DND-41 (cell line): ENCODE results near the gene ACSM4.
"Not testable (repeated sequence)": the region's sequence is repeated elsewhere in the genome, so short reads cannot be mapped to it uniquely, and the experiment has no call there.

Experiments
- ATAC-seq: fragments of 200-7000 bp; cut with Tn5 transposase; 3 replicates; pipeline ENCODE4 v1.9.1; 2021; ENCODE audit warnings: low read depth; ENCODE audit not compliant: insufficient read depth
- DNase-seq: peaks from one replicate; pipeline ENCODE4 v3.0.0-alpha.2; 2020
- H2AFZ ChIP-seq: 2 replicates; pipeline ENCODE4 v1.6.0; 2012; ENCODE audit warnings: low read depth, low read length
- H3K27ac ChIP-seq: 2 replicates; pipeline ENCODE4 v1.5.1; 2012; ENCODE audit warnings: low read length, inconsistent platforms
- H3K27me3 ChIP-seq: fragments of 200-600 bp; sonication (generic); 2 replicates; pipeline ENCODE4 v1.6.0; 2012; ENCODE audit warnings: low read length, mild to moderate bottlenecking, inconsistent platforms; ENCODE audit not compliant: insufficient read depth, poor library complexity
- H3K36me3 ChIP-seq: 2 replicates; pipeline ENCODE4 v1.5.1; 2012; ENCODE audit warnings: low read length, inconsistent platforms; ENCODE audit not compliant: insufficient read depth
- H3K4me1 ChIP-seq: 2 replicates; pipeline ENCODE4 v1.5.1; 2012; ENCODE audit warnings: mild to moderate bottlenecking, low read length; ENCODE audit not compliant: insufficient read depth
- H3K4me2 ChIP-seq: 2 replicates; pipeline ENCODE4 v1.6.0; 2012; ENCODE audit warnings: mild to moderate bottlenecking, moderate library complexity, low read length, inconsistent platforms; ENCODE audit not compliant: insufficient read depth
- H3K4me3 ChIP-seq, 2 experiments: fragments of 200-600 bp in 1 of 2; shearing (Covaris generic) in 1 of 2; 2 replicates each; pipeline ENCODE4 v1.5.1; 2012 to 2016; ENCODE audit warnings: inconsistent platforms in 2 of 2, low read length in 2 of 2, mild to moderate bottlenecking in 2 of 2, low read depth in 1 of 2, moderate library complexity in 1 of 2
- H3K79me2 ChIP-seq: 2 replicates; pipeline ENCODE4 v1.6.0; 2012; ENCODE audit warnings: low read length, inconsistent platforms; ENCODE audit not compliant: insufficient read depth
- H3K9ac ChIP-seq: 2 replicates; pipeline ENCODE4 v1.6.0; 2012; ENCODE audit warnings: low read depth, mild to moderate bottlenecking, inconsistent platforms, low read length, moderate library complexity
- H3K9me3 ChIP-seq: 2 replicates; pipeline ENCODE4 v1.5.1; 2012; ENCODE audit warnings: low read length, moderate library complexity, mild to moderate bottlenecking, inconsistent platforms; ENCODE audit not compliant: insufficient read depth, severe bottlenecking
- H4K20me1 ChIP-seq: 2 replicates; pipeline ENCODE4 v1.6.0; 2012; ENCODE audit warnings: low read length; ENCODE audit not compliant: insufficient read depth
- EZH2 ChIP-seq: IDR thresholded peaks from 3 replicates; pipeline ENCODE4 v1.6.1; 2012; ENCODE audit warnings: borderline replicate concordance, low read depth, mild to moderate bottlenecking, moderate library complexity, low read length, inconsistent platforms; ENCODE audit not compliant: severe bottlenecking
- TF ChIP-seq, protein P1 (sequence below): IDR thresholded peaks from 2 replicates; pipeline ENCODE4 v1.5.1; 2012; ENCODE audit warnings: borderline replicate concordance, low read length, moderate library complexity, mild to moderate bottlenecking; ENCODE audit not compliant: poor library complexity, severe bottlenecking; ENCODE audit errors: extremely low read depth

ACSM4 gene

DNA sequence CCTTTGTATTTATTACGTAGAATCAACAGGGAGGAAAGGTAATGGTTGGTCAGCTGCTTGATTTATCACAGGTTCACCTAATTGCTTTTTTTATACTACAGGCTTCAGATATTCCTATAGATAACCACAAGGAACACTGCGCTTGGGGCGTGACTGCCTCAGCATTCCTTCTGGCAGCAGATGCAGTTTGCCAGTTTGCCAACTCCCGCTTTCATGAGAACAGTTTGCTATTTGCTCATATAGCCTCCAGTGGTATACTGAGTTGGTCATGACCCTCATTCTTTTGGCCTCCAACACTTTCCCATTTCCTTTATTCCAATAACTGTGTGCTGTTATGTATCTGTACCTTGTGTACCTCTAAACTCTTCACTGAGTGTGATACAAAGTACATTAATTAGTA, 38.6 kb upstream of the ACSM4 start:
- Histone ChIP-seq H3K79me2 (no peaks in the 10 kb centered on the region), H2AFZ (no peak overlapping the region), H3K27ac (no peak overlapping the region), H3K36me3 (no peaks in the 10 kb centered on the region), H3K9ac (no peak overlapping the region), H3K4me1 (no peaks in the 10 kb centered on the region), H3K4me3 (no peak overlapping the region), H3K9me3 (no peaks in the 10 kb centered on the region), H3K4me2 (no peak overlapping the region), H3K27me3 (peaks cover 8% of the 10 kb centered on the region), H4K20me1 (no peaks in the 10 kb centered on the region)
- DNase-seq (no peak), ATAC-seq (no peak)
- TF ChIP-seq, protein P1, sequence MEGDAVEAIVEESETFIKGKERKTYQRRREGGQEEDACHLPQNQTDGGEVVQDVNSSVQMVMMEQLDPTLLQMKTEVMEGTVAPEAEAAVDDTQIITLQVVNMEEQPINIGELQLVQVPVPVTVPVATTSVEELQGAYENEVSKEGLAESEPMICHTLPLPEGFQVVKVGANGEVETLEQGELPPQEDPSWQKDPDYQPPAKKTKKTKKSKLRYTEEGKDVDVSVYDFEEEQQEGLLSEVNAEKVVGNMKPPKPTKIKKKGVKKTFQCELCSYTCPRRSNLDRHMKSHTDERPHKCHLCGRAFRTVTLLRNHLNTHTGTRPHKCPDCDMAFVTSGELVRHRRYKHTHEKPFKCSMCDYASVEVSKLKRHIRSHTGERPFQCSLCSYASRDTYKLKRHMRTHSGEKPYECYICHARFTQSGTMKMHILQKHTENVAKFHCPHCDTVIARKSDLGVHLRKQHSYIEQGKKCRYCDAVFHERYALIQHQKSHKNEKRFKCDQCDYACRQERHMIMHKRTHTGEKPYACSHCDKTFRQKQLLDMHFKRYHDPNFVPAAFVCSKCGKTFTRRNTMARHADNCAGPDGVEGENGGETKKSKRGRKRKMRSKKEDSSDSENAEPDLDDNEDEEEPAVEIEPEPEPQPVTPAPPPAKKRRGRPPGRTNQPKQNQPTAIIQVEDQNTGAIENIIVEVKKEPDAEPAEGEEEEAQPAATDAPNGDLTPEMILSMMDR = no peak
- no peak for TF ChIP-seq EZH2

DNA sequence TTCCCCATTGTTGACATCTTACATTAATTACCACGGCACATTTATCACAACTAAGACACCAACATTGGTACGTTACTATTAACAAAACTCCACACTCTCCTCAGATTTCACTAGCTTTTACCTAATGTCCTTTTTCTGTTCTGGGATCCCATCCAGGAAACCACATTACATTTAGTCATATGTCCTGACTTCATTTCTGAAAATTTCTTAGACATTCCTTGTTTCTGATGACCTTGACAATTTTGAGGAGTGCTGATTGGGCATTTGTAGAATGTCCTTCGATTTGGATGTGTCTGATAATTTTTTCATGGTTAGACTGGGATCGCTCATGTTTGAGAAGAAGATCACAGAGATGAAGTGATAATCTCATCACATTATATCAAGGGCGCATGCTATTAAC, 34.6 kb upstream of the ACSM4 start:
- no peak for TF ChIP-seq EZH2
- TF ChIP-seq, protein P1 = no peak
- Histone ChIP-seq H3K9ac (no peak overlapping the region), H2AFZ (no peak overlapping the region), H3K79me2 (no peaks in the 10 kb centered on the region), H4K20me1 (no peaks in the 10 kb centered on the region), H3K9me3 (no peaks in the 10 kb centered on the region), H3K4me3 (no peak overlapping the region), H3K27me3 (peaks cover 5% of the 10 kb centered on the region), H3K4me1 (no peaks in the 10 kb centered on the region), H3K36me3 (no peaks in the 10 kb centered on the region), H3K27ac (no peak overlapping the region), H3K4me2 (no peak overlapping the region)
- ATAC-seq (no peak), DNase-seq (no peak)

DNA sequence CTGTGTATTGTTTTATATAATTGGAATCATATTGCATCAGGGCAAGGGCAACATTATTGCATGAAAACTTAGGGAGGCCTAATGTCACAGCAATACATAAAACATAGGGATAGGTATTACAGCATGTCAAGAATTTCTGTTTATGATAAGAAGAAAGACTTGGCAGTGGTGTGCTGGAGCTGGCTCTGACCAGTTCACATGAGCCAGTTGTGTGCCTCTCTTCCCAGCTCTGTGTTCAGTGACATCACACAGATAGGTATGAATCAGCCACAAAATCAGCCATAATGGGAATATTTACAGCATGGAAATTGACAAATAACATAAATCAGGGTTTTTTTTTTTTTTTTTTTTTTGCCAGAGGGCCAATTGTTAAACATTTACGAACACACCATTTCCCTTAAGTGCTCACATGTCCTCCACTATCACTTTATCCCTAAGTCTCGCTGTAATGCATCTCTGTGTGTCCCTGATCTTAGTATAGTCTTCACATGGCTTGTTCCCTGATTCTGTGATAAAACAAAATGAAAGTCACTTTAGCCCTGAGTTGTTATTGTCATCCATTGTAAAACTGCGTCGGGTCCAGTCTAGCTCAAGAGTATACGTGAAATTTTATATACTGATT, 31.9 kb upstream of the ACSM4 start:
- H3K79me2 ChIP-seq = no peaks in the 10 kb centered on the region
- H3K4me1 ChIP-seq = no peaks in the 10 kb centered on the region
- H3K27me3 ChIP-seq = peaks cover 5% of the 10 kb centered on the region
- DNase-seq (no peak), ATAC-seq (no peak)
- TF ChIP-seq, protein P1 = no peak
- TF ChIP-seq EZH2 = no peak
- H3K4me2 ChIP-seq = no peak overlapping the region
- H3K36me3 ChIP-seq = no peaks in the 10 kb centered on the region
- no peak overlapping the region for H3K27ac ChIP-seq
- no peaks in the 10 kb centered on the region for H3K9me3 ChIP-seq
- H2AFZ ChIP-seq = no peak overlapping the region
- no peaks in the 10 kb centered on the region for H4K20me1 ChIP-seq
- no peak overlapping the region for H3K9ac ChIP-seq
- H3K4me3 ChIP-seq = no peak overlapping the region

DNA sequence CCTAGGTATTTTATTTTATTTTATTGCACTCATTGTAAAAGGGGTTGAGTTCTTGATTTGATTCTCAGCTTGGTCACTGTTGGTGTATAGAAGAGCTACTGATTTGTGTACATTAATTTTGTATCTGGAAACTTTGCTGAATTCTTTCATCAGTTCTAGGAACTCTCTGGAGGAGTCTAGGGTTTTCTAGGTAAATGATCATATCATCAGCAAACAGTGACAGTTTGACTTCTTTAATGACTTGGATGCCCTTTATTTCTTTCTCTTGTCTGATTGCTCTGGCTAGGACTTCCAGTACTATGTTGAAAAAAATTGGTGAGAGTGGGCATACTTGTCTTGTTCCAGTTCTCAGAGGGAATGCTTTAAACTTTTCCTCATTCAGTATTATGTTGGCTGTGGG, 28.4 kb upstream of the ACSM4 start:
- not testable (repeated sequence) for H3K27ac ChIP-seq, H3K4me1 ChIP-seq, H3K79me2 ChIP-seq, H4K20me1 ChIP-seq, H3K9ac ChIP-seq, H3K4me3 ChIP-seq, DNase-seq, H3K4me2 ChIP-seq, H3K36me3 ChIP-seq, ATAC-seq, H3K9me3 ChIP-seq, H2AFZ ChIP-seq, H3K27me3 ChIP-seq
